Nephron progenitor cell (in vitro differentiated cells): ENCODE measurements around the gene SPART.
"Not testable (repeated sequence)": the region's sequence is repeated elsewhere in the genome, so short reads cannot be mapped to it uniquely, and the experiment has no call there.

Experiments used
- DNase-seq: peaks from one replicate; pipeline ENCODE4 v3.0.0; 2021
- H3K27ac Mint-ChIP-seq: 2 replicates; pipeline ENCODE4 v1.8.0; 2021; ENCODE audit warnings: mild to moderate bottlenecking, moderate library complexity, mixed read lengths
- H3K27me3 Mint-ChIP-seq: 2 replicates; pipeline ENCODE4 v1.8.0; 2021; ENCODE audit warnings: mild to moderate bottlenecking, low read depth, mixed read lengths; ENCODE audit not compliant: poor library complexity
- H3K36me3 Mint-ChIP-seq: 2 replicates; pipeline ENCODE4 v1.8.0; 2021; ENCODE audit warnings: low read depth, mixed read lengths
- H3K4me1 Mint-ChIP-seq: 2 replicates; pipeline ENCODE4 v1.8.0; 2021; ENCODE audit warnings: mixed read lengths
- H3K4me3 Mint-ChIP-seq: 2 replicates; pipeline ENCODE4 v1.8.0; 2021; ENCODE audit warnings: mild to moderate bottlenecking, moderate library complexity, mixed read lengths
- H3K9me3 Mint-ChIP-seq: 2 replicates; pipeline ENCODE4 v1.8.0; 2021; ENCODE audit warnings: mild to moderate bottlenecking, moderate library complexity, mixed read lengths
- TF ChIP-seq, protein P1 (sequence below): fragments of 200-600 bp; sonication (generic); IDR thresholded peaks from 2 replicates; pipeline ENCODE4 v1.5.0; 2021; ENCODE audit warnings: antibody characterized with exemption

The SPART gene

GRCh38 chr13:36331280-36331679 lies 14.9 kb downstream of the SPART start:
- H3K9me3 Mint-ChIP-seq: no peaks in the 10 kb centered on the region
- H3K27me3 Mint-ChIP-seq: no peaks in the 10 kb centered on the region
- H3K36me3 Mint-ChIP-seq: peaks cover 58% of the 10 kb centered on the region
- H3K4me3 Mint-ChIP-seq: no peak overlapping the region
- no peak for DNase-seq
- no peak overlapping the region for H3K27ac Mint-ChIP-seq
- TF ChIP-seq, protein P1, sequence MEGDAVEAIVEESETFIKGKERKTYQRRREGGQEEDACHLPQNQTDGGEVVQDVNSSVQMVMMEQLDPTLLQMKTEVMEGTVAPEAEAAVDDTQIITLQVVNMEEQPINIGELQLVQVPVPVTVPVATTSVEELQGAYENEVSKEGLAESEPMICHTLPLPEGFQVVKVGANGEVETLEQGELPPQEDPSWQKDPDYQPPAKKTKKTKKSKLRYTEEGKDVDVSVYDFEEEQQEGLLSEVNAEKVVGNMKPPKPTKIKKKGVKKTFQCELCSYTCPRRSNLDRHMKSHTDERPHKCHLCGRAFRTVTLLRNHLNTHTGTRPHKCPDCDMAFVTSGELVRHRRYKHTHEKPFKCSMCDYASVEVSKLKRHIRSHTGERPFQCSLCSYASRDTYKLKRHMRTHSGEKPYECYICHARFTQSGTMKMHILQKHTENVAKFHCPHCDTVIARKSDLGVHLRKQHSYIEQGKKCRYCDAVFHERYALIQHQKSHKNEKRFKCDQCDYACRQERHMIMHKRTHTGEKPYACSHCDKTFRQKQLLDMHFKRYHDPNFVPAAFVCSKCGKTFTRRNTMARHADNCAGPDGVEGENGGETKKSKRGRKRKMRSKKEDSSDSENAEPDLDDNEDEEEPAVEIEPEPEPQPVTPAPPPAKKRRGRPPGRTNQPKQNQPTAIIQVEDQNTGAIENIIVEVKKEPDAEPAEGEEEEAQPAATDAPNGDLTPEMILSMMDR: no peak
- no peaks in the 10 kb centered on the region for H3K4me1 Mint-ChIP-seq

GRCh38 chr13:36329361-36329760 lies 16.8 kb downstream of the SPART start:
- Mint-ChIP-seq H3K4me1 (no peaks in the 10 kb centered on the region), H3K27me3 (no peaks in the 10 kb centered on the region), H3K4me3 (no peak overlapping the region), H3K36me3 (peaks cover 66% of the 10 kb centered on the region), H3K9me3 (no peaks in the 10 kb centered on the region), H3K27ac (no peak overlapping the region)
- no peak for DNase-seq
- TF ChIP-seq, protein P1: no peak

DNA sequence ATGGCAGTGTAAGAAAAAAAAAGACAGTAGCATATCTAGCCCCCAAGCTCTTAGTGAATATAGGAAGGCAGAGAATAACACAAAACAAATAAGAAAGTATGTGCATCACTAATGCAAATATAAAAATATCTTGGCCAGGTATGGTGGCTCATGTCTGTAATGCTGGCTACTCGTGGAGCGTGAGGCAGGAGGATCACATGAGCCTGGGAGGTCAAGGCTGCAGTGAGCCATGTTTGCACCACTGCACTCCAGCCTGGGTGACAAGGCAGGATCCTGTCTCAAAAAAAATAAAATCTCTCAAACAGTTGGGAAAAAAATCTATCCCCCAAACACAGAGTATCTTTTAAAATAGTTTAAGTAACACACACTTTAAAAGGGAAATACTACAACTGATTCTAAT lies 17.4 kb downstream of the SPART start:
- H3K4me1 Mint-ChIP-seq: no peaks in the 10 kb centered on the region
- H3K27me3 Mint-ChIP-seq: no peaks in the 10 kb centered on the region
- no peak overlapping the region for H3K4me3 Mint-ChIP-seq
- H3K27ac Mint-ChIP-seq: no peak overlapping the region
- TF ChIP-seq, protein P1: no peak
- H3K36me3 Mint-ChIP-seq: peaks cover 64% of the 10 kb centered on the region
- no peaks in the 10 kb centered on the region for H3K9me3 Mint-ChIP-seq
- no peak for DNase-seq

- Mint-ChIP-seq H3K4me1 (no peaks in the 10 kb centered on the region), H3K36me3 (peaks cover 84% of the 10 kb centered on the region), H3K4me3 (no peak overlapping the region), H3K27ac (no peak overlapping the region), H3K9me3 (no peaks in the 10 kb centered on the region), H3K27me3 (no peaks in the 10 kb centered on the region)
- no peak for DNase-seq
- TF ChIP-seq, protein P1: no peak
Observed at GRCh38 chr13:36325912-36326311, 20.3 kb downstream of the SPART start.

DNA sequence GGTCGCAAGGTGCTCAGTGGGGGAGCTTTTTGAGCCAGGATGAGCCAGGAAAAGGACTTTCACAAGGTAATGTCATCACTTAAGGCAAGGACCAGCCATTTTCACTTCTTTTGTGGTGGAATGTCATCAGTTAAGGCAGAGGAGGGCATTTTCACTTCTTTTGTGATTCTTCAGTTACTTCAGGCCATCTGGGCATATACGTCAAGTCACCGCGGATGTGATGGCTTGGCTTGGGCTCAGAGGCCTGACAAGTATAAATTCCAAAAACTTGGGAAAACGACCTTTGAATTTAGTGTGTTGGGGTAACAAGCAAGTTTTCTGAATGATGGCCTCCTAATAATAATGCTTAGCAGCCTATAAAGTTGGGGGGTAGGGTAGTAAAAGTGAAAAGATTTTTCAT lies 21.3 kb downstream of the SPART start:
- not testable (repeated sequence) for H3K27ac Mint-ChIP-seq, DNase-seq, H3K27me3 Mint-ChIP-seq, H3K9me3 Mint-ChIP-seq, H3K4me3 Mint-ChIP-seq, H3K4me1 Mint-ChIP-seq
- peaks cover 84% of the 10 kb centered on the region for H3K36me3 Mint-ChIP-seq

DNA sequence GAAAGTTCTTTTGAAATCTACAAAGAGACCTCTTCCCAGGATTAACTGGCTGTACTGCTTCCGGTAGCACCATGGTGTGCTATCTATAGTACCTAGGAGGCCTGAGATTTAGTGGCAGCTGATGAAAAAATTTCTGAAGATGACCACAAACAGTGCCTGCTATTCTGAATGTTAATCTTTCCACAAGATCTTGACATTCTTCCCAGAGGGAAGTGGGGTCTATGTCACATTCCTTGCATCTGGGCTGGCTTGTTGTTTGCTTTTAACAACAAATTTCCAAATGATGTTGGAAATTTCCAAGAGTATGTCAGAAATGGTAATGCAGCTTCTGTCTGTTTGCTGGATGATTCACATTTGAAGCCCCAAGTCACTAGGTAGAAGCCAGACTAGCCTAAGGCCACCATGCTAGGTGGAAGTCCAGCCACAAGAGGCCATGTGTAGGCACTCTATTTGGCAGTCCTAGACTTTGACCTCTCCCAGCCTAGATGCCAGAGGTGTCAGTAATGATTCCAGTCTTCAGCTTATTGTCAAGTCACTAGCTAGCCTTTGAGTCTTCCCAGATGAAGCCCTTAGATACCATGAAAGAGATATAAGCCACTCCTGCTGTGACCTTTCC lies 22.1 kb downstream of the SPART start:
- no peak for DNase-seq
- no peaks in the 10 kb centered on the region for H3K4me1 Mint-ChIP-seq
- TF ChIP-seq, protein P1: no peak
- peaks cover 90% of the 10 kb centered on the region for H3K36me3 Mint-ChIP-seq
- H3K27me3 Mint-ChIP-seq: no peaks in the 10 kb centered on the region
- no peak overlapping the region for H3K4me3 Mint-ChIP-seq
- peaks cover 5% of the 10 kb centered on the region for H3K9me3 Mint-ChIP-seq
- H3K27ac Mint-ChIP-seq: no peak overlapping the region
